ENCODE measurements around the gene NFATC1.

The NFATC1 gene

GRCh38 chr18:79559436-79559835 is 163.7 kb downstream of the NFATC1 start:
- no peak overlapping the region for H3K4me3 ChIP-seq (ENCODE audit: low read length)
- no peak for TF ChIP-seq CTCF (conservative IDR thresholded peaks at IDR 0.05; ENCODE audit: low read depth, low read length)

GRCh38 chr18:79560042-79560860 is 164.5 kb downstream of the NFATC1 start:
- H3K4me3 ChIP-seq (ENCODE audit: low read length), result no peak overlapping the region

More at GRCh38 chr18:79559436-79559835, 163.7 kb downstream of the NFATC1 start:
- DNase-seq (ENCODE audit: low read depth), result no peak

GRCh38 chr18:79560861-79561210 is 165.1 kb downstream of the NFATC1 start:
- H3K4me3 ChIP-seq (ENCODE audit: low read length), result no peak overlapping the region
- no peak for TF ChIP-seq CTCF (conservative IDR thresholded peaks at IDR 0.05; ENCODE audit: low read depth, low read length)
- DNase-seq (ENCODE audit: low read depth), result no peak

More at GRCh38 chr18:79560042-79560860, 164.5 kb downstream of the NFATC1 start:
- no peak for DNase-seq (ENCODE audit: low read depth)
- no peak for TF ChIP-seq CTCF (conservative IDR thresholded peaks at IDR 0.05; ENCODE audit: low read depth, low read length)

GRCh38 chr18:79563949-79564348 is 168.2 kb downstream of the NFATC1 start:
- TF ChIP-seq CTCF (conservative IDR thresholded peaks at IDR 0.05; ENCODE audit: low read depth, low read length), result no peak
- H3K4me3 ChIP-seq (ENCODE audit: low read length), result no peak overlapping the region
- DNase-seq (ENCODE audit: low read depth), result no peak

GRCh38 chr18:79564441-79564840 is 168.7 kb downstream of the NFATC1 start:
- TF ChIP-seq CTCF (conservative IDR thresholded peaks at IDR 0.05; ENCODE audit: low read depth, low read length), result no peak
- DNase-seq (ENCODE audit: low read depth), result no peak

GRCh38 chr18:79566771-79567431 is 171.2 kb downstream of the NFATC1 start:
- DNase-seq (ENCODE audit: low read depth), result no peak
- no peak overlapping the region for H3K4me3 ChIP-seq (ENCODE audit: low read length)
- no peak for TF ChIP-seq CTCF (conservative IDR thresholded peaks at IDR 0.05; ENCODE audit: low read depth, low read length)

More at GRCh38 chr18:79564441-79564840, 168.7 kb downstream of the NFATC1 start:
- H3K4me3 ChIP-seq (ENCODE audit: low read length), result no peak overlapping the region
